DMS79 (cell line): ENCODE results near the gene MAN1A1.

Experiments used
- DNase-seq: peaks from one replicate; lab custom pipeline; 2025; lab: John Stamatoyannopoulos, UW

MAN1A1 gene

DNA sequence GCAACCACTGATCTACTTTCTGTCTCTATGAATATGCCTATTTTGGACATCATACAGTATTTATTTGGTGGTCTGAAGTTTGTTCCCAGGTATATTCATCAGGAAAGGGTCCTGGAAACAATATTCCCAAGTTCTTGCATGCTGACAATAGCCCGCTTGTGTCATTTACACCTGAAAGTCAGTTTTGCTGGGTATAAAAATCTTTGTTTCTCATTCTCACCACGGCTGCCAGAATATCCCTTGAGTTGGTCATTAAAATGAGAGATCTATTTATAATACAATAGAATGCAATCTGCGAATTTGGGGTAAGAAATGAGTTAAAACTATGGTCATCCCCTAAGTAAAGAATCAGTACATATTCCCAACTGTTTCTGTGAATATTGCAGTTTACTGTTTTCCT is 79.0 kb downstream of the MAN1A1 start:
- DNase-seq: no peak

DNA sequence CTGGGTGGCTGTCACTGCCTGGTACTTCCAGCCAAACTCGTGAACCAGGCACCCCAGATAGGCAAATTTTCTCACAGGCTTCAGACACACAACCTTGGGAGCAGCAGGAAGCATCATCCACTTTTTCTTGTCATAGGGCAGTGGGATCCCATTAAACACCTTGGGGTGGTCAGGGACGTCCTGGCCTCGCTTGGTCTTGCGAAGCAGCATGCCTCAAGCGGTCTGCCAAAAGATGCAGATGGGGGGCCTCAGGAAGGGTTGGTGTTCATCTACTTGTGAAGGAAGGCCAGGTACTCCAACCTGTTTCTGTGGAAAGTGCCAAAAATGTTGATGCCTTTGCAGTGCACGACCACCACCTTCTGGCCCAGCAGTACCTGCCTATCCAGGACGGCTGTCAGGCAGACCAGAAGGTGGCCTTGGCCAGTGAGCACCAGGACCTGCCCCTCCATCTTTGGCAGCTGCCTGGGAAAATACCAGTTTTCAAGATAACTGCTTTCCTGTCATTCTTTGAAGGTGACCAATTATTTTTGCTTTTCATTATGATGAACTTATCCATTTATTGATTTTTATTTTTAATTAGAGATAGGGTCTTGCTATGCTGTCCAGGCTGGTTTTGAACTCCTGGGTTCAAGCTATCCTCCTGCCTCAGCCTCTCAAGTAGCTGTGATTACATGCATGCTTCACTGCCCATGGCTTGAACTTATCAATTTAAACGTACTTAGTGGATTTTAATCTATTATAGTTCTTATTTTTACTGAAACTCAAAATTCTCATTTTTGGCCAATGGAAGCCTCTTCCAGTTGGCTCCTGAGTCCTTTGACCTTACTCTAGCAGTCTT is 80.1 kb downstream of the MAN1A1 start:
- no peak for DNase-seq

DNA sequence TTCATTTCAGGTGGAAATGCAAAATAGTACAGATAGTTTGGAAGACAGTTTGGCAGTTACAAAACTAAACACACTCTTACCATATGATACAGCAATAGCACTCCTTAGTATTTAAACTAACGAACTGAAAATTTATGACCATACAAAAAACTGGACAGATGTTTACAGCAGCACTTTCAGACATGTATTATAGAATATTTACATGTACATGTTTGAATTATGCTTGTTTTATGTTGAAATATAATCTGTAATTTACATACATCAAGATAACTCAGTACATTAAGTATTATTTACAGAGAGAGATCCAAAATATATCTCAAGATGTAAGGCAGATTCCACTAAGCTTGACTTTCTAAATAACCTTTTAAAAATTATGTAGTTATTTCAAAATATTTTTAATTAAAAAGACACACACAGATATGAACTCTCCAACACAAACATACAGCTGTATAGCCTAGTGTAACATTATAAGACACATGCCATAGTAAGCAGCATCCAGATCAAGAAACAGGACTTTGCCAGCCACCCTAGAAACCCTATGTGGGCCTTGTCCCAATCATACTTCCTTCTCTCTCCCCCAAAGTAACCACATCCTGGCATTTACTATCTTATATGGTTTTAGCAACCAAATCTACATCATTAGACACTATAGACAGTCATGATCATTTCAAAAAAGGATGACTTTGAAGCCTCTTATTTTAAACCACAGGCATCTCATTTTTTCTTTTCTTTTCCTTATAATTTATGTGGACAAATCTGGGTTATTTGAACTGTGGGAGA is 82.2 kb downstream of the MAN1A1 start:
- DNase-seq: no peak

DNA sequence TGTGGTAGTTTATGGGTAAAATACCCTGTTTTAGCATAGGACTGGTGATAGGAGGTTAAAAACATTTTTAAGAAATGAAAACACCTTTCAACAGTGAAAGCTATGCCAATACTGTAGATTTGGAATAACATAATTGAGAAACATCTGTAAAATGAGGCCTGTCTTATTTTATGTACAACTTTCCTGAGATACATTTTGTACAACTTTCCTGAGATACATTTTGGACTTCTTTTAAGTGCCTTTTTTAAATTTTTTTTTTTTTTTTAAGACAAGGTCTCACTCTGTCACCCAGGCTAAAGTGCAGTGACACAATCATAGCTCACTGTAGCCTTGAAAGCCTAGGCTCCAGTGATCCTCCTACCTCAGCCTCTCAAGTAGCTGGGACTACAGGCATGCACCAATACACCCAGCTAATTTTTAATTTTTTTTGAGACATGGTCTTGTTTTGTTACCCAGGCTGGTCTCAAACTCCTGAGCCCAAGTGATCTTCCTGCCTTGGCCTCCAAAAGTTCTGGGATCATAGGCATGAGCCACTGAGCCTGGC is 84.6 kb downstream of the MAN1A1 start:
- DNase-seq: no peak

DNA sequence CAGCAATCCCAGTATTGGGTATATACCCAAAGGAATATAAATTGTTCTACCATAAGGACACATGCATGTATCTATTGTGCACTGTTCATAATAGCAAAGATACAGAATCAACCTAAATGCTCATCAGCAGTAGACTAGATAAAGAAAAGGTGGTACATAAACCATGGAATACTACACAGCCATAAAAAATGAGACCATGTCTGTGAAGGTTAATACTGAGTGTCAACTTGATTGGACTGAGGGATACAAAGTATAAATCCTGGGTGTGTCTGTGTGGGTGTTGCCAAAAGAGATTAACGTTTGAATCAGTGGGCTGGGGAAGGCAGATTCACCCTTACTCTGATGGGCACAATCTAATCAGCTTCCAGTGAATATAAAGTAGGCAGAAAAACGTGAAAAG is 86.9 kb downstream of the MAN1A1 start:
- no peak for DNase-seq

DNA sequence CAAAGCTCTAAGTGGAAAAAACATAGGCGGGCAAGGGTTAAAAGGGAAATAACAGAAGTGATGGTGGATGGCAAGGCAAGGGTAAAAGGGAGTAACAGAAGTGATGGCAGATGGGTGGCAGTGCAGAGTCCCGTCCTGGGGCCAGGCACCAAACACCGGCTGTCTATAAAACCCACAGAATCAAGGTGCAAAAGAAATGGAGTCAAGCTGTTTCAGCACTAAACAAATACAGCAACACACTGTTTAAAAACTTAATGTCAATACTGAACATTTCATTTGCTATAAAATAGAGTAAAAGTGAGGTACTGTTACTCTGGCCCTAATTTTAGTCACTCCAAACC is 87.6 kb downstream of the MAN1A1 start:
- no peak for DNase-seq

DNA sequence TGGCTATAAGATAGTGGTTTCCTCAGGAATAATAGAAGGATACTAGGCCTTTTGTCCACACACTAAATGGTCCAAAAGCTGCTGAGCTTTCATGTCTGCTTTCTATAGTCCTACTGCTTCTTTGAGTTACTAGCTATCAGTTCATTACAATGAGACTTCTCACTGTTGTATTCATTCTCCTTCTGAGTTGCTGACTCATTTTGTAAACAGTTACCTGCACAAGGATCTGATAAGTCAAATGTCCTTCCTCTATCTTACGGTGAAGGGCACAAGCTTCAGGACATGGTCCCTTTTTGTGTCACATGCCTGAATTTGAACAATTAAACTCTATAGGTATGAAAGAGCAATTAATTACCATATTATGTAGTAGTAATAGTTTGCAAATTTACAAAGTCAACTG is 90.5 kb downstream of the MAN1A1 start:
- DNase-seq: no peak

DNA sequence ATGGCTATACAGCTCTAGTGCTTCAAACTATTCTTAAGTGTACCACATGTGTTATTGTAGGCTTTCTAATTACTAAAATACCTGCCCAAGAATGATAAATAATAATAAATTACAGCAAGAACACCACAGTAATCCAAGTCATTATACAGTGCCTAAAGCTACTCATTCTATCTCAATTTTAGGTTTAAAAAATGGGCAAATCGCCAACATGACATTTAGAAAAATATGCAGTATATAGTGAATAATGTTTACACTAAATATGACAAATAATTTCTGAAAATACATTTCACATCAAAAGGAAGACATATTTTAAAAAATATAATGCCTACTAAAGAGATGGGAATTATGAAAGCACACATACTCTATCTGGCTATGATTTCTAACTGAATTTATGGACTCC is 91.8 kb downstream of the MAN1A1 start:
- no peak for DNase-seq

DNA sequence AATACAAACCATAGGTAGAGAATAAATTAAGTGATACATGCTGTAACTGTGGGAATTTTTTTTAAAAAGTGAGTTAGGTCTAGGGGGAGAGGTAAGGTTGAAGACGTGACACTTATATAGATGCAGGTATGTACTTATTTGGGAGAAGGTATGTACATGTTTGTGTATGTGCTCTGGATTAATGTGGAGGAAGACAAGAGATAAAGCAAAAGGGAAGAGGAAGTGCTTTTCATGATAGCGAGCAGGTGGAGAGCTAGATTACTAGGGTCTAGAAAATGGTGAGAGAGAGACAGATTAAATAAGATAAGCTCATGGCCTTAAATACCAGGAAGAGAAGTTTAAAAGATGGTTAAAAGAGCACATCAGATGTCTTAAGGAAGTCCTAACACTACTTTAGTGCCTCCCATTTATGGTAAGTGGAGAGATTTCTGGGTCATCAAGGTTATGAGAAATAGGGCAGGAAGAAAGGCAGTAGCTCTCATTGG is 92.5 kb downstream of the MAN1A1 start:
- DNase-seq: no peak

DNA sequence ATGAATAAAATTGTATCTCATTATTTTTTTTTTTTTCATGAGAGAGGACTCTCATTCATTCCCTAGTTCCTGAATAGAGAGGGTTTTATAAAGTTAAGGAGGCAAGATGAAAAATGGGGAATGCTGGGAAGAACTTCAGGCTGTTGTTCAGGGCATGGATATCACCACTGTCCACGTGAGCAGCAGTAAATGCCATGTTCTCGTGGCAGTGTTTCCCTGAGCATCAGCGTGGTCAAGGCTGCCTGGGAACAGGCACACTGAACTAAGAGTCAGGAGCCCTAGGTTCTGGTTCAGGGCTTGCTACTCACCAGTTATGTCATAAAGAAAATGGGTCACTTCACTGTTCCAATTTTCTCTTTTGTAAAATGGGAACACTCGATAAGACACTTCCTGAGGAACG is 93.2 kb downstream of the MAN1A1 start:
- no peak for DNase-seq

DNA sequence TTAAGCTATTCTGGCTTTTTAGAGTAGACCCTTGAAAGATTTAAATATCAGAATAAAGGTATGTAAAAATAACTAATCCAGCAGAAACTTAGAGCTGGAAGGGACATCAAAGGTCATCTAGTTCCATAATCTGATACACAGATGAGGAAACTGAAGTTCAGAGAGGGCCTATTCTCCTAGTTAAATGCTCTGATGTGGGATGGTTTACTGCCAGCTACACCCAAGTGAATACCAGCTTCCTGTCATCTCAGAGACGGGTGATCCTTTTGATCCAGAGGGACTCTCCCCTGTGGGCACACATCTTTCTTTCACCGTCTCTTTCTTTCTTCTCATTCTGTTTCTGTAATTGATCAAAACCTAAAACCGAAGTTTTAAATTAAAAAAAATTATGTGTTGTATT is 94.1 kb downstream of the MAN1A1 start:
- DNase-seq: no peak

DNA sequence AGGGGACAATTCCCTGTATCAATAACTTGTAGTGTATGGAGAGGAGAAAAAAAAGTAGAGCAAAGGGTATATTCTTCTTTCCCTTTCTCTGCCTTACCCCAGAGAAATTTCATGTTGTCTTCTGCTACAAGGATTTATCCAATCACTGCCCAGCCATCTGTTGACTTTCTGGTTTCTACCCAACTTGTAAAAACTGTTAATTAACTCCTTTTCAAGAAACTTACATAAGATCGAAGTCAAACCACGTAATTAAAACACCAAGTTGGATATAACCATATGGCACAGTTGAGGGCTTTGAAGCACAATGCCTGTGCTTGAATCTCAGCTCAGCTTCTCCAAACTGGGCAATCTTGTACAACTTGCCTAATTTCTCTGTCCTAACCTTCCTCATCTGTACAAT is 99.5 kb downstream of the MAN1A1 start:
- DNase-seq: no peak

DNA sequence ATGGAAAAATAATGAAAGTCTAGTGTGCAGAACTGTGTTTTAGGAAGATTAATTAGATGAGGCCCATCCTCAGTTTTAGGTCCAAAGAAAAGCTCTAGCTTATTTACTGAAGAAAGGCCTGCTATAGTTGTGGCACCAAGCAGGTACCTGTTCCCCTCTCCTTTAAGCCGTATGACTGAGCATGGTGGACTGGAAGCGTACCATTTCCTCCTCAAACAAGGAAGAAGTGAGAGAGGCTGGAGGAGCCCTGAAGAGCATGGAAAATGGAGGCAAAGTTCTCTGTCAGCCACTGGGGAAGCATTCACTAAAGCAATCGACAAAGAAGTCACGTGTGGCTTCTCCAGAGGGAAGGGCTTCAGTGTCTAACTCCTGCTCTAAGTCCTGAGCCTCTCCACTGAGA is 100.2 kb downstream of the MAN1A1 start:
- no peak for DNase-seq

DNA sequence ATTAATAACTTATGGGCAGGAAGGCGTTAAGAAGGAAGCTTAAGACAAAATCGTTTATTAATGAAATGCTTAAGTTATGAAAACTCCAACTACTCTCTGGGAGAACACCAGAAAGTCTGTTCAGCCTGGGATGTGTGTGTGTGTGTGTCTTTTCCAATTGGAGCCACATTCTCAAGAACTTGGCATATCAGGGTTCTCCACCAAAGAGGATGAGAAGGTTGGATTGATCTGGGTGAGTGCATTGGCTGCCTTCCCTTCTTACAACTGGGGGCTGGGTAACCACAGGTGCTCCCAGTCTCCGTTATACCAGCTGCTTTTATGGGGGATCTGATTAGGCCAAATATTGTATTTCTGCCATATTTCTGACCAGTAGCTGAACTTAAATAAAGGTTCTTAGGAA is 102.1 kb downstream of the MAN1A1 start:
- DNase-seq: no peak

DNA sequence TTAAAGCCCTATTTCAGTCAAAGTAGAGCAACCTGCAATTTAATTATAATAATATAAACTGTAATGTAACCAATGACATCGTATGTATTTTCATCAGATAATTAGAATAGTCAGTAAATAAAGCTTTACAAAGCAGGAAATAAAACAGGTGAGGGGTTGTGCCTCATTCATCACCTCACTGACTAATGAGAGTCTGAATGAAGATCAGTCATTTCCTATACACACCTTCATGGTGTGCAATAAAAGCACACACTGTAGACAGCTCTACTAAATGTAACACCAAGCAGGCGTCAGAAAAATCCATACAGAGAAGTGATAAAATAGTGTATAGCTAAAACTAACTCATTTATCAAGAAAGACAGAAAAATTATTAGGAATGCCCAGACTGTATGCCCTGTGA is 105.9 kb downstream of the MAN1A1 start:
- DNase-seq: no peak

DNA sequence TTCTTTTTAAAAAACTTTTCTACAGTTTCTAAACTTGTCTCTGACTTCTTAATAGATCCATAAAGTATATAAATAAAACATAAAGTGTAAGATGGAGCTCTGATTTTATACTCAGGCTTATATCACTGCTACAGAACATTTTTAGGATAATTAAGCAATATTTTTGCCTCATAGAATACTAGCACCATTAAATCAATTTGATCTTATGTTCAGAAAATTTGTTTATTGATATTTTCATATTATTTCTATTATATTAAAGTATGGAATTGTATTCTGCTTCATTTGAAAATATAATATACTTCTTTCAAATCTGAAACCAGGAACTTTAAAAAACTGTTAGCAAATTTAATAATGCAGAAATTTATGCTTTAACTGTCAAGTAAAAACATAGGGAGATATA is 106.5 kb downstream of the MAN1A1 start:
- DNase-seq: no peak

DNA sequence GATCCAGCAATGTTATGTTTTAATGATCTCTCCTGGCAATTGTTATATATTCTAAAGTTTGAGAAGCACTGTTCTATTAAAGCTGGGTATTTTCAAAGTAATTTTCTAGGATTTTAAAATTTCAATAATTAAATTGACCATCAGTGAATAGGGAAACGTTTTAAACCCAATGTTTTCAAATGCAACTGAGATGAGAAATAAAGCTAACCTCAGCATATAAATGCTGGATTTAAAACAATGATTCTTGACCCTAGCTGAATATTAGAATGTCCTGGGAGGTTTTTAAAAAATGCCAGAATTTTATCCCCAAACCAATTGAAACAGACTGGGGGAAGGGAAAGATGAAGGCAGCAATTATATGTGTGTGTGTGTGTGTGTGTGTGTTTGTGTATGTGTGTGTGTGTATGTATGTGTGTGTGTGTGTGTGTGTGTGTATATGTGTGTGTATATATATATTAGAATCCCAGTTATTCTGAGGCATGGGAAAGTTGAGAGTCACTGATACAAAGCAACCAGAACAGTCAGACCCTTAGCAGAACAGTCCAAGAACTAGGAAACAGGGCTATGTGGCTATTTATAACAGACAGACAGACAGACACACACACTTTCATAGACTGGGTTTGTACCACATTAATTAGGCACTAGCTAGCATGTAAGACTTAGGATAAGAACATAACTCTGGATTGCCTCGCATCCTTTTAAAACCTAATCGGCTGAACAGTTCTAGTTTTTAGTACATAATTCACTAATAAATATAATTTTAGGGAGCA is 107.8 kb downstream of the MAN1A1 start:
- no peak for DNase-seq

DNA sequence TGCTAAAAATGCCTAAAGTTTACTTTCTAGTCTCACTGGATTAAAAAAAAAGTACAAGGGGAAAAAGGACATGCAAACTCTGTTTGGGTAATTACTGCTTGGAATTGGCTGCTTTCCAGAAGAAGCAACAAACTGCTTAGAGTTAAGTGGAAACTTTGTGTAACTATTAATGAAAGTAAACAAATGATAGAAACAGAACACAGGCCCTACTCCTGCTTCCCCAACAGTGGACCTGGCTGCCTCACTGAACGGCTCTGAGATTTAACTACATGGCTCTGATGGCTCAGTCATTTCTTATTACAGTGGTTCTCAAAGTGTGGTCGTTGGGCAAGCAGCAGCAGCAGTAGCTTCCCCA is 108.5 kb downstream of the MAN1A1 start:
- DNase-seq: no peak

DNA sequence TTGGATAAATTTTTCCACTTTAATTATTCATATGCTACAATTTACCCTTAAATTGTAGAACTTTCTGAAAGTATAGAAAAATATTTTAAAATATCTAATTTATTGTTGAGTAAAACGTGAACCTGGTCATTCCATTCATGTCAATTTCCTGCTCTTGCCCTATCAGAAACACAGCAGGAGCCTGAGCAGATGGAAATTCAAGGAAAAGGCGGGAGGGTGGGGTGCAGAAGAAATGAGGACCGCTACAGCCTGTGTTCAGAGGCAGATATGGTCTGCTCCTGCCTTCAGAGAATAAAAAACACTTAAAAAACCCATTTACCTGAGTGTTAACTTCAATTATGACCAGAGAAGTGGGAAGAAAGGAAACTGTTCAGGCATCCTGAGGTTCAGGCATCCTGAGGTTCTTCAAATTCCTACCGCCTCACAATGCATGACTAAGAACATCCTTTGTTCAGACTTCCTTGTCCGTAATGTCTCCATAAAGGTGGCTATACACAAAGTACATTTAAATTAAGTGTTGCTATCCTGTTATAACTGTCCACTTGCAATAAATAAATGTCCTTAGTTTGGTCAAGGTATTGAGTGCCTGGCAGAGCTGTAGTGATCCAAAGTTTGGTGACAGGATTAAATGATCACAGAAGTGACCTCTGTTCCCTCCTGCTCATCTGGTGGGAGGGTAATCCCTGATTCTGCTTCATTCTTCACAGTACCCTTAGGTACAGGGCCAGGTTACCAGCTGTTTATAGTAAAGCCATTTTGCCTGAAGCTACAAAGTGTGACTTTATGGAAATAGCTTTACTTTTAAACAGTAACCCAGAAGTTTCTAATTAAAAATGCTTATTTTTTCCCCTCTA is 109.1 kb downstream of the MAN1A1 start:
- DNase-seq: no peak

DNA sequence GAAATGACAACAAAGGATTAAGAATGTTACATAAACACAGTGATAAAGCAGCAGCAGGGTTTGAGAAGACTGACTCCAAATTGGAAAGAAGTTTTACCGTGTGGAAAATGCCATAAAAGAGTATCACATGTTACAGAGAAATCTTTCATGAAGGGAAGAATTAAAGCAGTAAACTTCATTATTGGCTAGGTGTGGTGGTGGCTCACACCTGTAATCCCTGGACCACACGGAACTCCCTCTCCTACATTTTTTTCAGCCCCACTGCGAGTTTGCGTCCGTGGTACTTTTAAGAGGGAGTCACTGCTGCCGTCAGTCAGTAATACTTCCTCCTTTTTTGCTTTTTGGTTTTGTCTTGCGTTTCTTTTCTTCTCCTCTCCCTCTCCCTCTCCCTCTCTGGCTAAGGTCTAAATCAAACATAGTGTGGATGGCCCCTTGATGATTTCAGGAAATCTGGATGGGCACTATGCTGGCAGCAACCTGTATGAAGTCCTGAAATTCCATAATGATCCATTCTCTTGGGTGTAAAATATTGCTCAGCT is 112.3 kb downstream of the MAN1A1 start:
- DNase-seq: no peak

DNA sequence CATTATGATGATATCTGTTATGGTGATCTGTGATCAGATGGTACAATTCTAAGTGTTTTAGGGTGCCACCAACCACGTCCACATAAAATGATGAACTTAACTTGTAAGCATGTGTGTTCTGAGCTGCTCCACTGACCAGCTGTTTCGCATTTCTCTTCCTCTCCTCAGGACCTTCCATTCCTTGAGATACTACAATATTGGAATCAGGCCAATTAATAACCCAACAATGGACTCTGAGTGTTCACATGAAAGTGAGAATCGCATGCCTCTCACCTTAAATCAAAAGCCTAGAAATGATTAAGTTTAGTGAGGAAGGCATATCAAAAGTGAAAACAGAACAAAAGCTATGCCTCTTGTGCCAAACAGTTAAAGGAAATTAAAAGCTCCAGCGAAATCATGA is 114.6 kb downstream of the MAN1A1 start:
- DNase-seq: no peak
